ENCODE measurements around the gene PTPRF.

GRCh38 chr1:43540653-43541071, 10.0 kb downstream of the PTPRF start:
- no peak for TF ChIP-seq CTCF (IDR thresholded peaks at IDR 0.05; ENCODE audit: insufficient read depth, low read length, poor library complexity, severe bottlenecking)
- TF ChIP-seq EZH2phosphoT487 (conservative IDR thresholded peaks at IDR 0.05; ENCODE audit: low read length), result no peak
